Activated CD4-positive, alpha-beta T cell treated with anti-CD3 and anti-CD28 coated beads, Interleukin-2, Interleukin-6, amounts not matched to agents 100 ng/mL and 50 ng/mL, durations not matched to agents 16 hours and 8 hours (primary cell): ENCODE results near the gene SCN5A.

Experiments used
- DNase-seq: peaks from one replicate; pipeline ENCODE4 v3.0.0-alpha.2; 2020

The SCN5A gene

DNA sequence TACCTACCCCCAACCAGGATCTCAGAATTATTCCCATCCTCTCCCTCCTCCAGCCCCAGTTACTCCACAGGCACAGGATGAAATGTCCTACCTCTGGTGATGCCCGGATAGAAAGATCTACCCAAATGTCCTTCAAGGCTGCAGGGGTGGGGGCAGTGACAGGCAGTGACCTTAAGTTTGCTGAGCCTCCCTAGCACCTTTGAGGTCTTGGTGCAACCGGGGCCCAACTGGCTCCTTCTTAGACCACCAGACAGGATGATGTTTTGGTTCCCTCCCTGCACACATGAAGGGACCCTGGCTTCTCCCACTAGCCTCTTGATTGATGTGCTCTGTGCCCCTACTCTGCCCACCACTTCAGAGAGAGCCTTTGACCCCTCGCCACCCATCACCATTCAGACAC lies 117.0 kb downstream of the SCN5A start:
- DNase-seq: no peak

DNA sequence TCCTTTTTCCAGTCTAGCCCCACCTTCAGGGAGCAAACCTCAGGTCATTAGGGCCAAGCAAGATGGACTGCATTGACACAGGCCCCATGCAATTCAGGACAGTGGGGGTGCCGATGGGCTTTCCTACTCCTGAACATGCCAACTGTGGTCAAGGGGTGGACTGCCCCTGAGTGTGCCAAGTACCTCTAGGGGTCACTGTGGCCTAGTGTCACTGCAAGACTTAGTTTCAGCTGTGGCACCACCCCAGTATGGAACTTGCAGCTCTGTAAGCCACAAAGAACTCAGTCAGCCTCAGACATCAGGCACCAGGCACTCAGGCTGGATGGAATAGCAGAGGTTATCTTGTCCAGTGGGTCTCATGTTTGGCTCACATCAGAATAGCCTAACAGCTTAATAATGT lies 121.0 kb downstream of the SCN5A start:
- DNase-seq: no peak

DNA sequence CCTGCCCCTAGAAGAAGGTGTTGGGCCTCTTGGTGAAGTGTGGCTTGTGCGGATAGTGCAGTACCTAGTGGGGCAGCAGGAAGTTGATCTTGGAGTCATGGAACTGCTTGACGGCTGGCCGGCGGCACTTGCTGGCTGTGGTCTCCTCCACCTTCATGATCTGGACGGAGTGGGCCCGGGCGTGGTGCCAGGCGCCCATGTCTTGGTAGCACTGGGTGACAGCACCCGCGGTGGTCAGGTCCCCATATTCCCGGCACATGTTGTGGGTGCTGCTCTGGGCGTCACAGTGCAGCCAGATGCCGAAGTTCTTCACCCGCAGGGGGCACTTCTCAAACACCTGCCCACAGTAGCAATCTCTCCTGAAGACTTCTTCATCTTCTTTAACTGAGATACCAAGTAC lies 122.7 kb downstream of the SCN5A start:
- DNase-seq: no peak

DNA sequence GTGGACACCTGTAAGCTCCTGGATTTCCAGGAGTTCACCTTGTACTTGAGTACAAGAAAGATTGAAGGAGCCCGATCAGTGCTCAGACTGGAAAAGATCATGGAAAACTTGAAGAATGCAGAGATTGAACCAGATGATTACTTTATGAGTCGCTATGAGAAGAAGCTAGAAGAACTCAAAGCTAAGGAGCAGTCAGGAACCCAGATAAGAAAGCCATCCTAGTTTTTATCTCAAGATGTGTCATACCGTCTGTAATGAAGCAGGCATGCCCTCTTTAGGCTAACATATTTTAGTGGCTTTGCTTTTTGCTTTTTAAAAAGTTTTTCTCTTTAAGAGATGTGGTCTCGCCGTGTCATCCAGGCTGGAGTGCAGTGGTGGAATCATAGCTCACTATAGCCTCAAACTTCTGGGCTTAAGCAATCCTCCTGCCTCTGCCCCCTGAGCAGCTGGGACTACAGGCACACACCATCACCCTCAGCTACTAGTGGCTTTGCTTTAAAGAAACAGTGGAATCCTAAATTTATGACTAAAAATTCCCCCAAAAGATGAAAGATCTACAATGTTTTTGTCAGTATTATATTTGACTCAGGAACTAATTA lies 125.2 kb downstream of the SCN5A start:
- no peak for DNase-seq

DNA sequence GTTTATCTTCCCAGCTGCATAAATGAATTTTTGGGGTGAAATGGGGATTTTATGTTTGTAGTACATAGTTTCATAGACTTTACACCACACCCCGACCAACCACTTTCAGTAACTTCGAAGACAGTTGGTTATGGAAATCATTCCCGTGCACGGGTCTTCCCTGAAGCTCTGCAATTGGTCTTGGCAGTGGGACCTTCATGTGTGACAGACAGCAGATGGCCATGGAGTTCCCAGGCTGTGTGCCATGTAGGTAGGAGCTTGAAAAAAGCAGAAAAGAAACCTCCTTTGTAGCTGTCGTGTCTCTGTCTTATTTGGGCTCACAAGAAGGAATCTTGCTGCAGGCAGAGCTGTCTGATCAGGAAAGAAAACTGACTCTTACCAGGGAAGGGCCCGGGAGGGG lies 127.5 kb downstream of the SCN5A start:
- DNase-seq: no peak

DNA sequence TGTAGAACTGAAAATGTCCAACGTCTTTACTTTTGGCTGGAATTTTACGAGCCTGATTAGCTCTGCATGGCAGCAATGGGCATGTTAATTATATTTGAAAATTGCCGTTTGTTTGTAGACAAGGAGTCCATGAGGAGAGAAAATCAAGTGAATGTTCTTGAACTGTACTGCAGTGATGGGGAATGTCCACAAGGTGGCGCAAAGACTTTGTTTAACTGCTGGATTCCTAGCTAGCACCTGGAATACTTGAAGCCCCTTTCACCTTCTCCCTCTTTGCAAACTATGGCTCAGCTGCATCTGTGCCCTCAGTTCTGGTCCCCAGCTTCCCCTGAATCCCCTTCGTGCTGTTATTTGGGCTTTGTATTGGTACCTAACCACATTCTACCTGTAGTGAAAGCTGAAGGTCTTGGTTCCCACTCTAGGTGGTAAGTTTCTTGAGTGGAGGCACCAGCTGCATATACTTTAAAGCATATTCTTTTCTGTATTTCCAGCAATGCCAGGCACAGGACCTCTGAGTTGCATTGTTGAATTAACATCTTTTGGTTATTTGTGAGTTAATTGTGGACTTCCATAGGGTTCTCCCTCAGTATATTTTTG lies 128.0 kb downstream of the SCN5A start:
- peak; percentile 67 for DNase-seq

DNA sequence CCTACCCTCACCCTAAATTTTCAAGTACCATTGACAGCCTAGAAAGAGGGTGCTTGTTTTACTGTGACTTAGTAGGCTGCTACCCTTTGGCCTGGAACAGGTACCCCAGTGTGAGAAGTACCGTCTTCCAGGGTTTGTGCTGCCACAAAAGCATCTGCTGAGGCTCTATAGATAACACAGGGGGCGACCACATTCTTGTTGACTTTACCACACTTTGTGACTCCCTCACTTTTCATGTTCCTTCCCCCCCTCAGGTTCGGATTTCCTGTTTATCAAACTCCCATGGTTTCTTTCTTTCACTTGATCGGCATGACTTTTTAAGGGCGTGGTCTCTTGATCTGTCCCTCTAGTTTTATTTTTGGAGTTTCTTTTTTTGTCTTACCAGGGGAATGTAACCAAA lies 129.8 kb downstream of the SCN5A start:
- DNase-seq: peak; percentile 14

DNA sequence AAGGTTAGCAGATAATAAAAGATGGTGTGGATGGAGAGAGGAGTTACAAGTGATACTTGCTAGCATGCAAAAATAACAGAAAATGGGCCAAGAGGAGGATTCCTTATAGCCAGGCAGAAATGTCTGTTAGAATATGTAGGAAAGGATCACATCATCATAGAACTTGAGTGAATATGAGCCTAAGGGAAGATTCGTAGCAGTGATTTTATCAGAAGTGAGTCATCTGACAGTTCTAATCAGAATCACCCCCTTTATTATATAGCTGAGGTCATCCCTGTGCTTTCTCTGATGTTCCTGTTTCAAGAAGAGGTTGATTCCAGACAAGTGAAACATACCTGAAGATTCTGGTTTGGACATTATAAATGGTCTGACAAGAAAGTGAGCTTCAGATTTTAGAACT lies 130.5 kb downstream of the SCN5A start:
- no peak for DNase-seq

DNA sequence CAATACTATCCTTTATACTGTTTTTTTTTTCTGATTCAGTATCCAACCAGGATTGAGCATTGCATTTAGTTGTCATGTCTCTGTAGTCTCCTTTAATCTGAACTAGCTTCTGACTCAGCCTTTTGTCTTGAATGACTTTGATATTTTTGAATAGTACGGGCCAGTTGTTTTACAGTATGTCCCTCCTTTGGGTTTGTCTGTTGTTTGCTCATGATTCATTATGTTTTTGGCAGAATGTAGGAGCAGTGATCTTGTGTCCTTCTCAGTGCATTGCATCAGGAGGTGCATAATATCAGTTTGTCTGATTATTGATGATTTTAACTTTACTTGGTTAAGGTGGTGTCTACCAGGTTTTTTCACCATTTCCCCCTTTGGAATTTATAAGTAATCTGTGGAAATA lies 132.8 kb downstream of the SCN5A start:
- no peak for DNase-seq

DNA sequence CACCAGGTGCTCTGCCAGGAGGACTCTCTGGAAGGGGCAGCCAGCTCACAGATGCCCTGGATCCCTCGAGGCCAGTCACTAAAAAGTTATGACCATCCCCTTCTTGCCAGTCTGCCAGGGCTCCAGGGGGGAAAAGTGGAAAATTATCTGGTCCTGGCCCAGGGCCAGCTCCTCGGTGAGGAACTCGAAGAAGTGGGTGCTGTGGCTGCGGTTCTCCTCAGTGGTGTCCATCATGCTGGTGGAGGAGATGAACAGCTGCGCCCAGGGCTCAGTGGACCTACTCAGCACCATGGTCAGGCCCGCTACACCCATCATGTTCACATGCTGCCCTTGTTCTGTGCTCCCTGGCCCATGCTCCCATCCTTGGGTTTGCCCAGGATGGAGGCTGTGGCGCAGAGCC lies 134.1 kb downstream of the SCN5A start:
- no peak for DNase-seq

DNA sequence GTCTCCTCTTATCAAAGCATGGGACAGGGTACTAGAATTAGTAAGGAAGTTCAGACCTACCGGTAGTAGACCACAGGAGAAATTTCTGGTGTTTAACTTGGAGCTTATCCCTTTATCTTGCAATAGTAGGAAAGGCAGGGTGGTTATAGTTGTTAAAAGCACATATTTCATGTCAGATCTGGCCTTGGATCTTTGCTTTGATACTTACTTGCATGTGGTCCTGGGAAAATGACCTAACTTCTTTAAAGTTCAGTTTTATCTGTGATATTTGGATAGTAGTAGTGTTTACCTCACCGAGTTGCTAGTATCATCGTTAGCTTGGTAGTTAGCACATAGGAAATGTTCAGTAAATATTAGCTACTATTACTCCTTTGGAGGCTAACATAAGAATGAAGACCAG lies 137.9 kb downstream of the SCN5A start:
- no peak for DNase-seq

DNA sequence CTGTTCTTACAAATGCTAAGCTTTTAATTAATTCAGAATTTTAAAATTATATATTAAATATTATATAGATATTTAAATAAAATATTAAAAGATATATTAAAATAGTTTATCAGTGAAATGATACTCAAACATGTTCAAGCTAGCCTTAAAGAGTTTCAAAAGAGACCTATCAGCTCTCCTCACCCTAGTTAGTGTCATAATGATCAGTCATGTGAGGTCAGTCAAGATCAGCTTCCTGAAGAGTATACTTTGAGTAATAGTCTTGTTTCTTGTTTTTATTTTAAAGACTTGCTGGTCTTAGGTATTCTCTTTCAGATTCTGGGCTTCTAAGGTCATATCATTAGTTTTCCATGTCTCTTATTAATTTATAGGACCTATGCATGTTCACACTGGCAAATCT lies 138.9 kb downstream of the SCN5A start:
- DNase-seq: no peak

DNA sequence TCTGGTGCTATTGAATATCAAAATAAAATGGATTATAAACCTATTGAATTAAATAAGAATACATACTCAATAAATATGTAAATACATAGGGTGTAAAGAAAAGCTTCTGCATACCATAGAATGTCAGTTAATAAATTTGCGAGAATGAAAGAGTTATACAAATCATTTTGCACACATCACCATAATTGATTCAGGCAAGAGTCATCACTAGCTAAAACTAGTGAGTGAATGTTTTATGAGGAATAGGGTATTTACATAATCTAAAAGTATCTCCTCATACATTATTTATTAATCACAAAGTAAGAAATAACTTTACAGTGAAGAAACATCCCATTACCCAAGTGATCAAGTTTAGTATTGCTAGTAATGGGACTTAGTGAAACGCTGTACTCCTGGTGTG lies 139.8 kb downstream of the SCN5A start:
- DNase-seq: no peak

DNA sequence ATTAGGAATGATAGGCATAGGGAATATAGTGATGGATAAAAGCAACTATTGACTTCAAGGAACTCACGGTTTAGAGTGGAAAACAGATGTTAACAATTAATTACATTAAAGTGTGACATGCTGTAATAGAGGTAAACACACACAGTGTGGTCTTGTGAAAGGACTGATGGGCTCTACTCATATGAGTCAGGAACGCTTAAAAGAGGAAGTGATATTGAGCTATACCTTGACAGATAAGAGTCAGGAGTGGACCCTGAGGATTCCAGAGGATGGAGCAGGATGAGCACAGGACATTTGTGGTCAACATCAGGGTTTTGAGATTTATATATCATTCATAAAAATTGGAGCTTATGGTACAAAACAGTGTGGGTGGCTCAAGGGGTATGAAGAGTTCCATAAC lies 142.4 kb downstream of the SCN5A start:
- DNase-seq: no peak

DNA sequence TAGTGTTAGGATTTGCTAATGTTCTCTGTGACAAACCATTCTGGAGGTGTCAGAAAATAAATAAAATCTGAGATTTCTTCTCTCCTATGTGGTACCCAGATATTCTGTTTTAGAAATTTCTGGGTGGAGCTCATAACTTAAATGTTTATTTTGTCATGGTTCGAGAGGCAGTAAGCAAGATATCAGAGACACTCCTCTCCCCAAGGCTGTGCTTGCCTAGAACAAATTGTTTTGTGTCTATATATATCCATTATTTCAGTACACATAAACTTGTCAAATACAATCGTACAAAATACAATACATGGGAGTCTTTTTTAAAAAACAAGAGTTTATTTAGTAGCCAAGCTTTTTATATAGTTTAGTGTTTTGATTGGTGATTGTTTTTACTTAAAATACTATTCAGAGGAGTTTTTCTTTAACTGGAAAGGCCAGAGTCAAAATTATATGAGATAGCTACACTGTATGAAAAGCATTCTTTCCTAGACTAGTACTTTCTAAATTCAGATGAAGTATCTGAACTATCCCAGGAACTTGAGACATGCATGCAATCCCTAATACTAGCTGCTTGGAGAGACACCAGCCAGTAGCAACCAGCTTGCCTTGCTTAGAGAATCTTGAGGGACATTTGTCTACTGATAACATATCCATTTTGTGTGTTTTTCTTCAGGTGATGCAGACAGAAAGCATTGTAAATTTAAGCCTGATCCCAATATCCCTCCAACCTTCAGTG lies 148.6 kb downstream of the SCN5A start:
- no peak for DNase-seq
